Endothelial cell (in vitro differentiated cells): ENCODE measurements around the gene CLIP1. TPM values are rescaled to one million over a fixed set of nuclear protein-coding genes. Genes with fewer than 3 reads are reported as not detected.

Source experiments
- DNase-seq: peaks from one replicate; pipeline ENCODE4 v3.0.0; 2021; ENCODE audit warnings: low spot score
- H3K27ac Mint-ChIP-seq: one replicate; pipeline ENCODE4 v1.8.0; 2021; ENCODE audit warnings: mixed read lengths, inconsistent platforms; ENCODE audit not compliant: unreplicated experiment
- H3K27me3 Mint-ChIP-seq: one replicate; pipeline ENCODE4 v1.8.0; 2021; ENCODE audit warnings: mild to moderate bottlenecking, moderate library complexity, mixed read lengths, inconsistent platforms; ENCODE audit not compliant: unreplicated experiment
- H3K36me3 Mint-ChIP-seq: one replicate; pipeline ENCODE4 v1.8.0; 2021; ENCODE audit warnings: mild to moderate bottlenecking, low read depth, mixed read lengths, inconsistent platforms; ENCODE audit not compliant: unreplicated experiment
- H3K4me1 Mint-ChIP-seq: one replicate; pipeline ENCODE4 v1.8.0; 2021; ENCODE audit warnings: mild to moderate bottlenecking, mixed read lengths, inconsistent platforms; ENCODE audit not compliant: unreplicated experiment
- H3K4me3 Mint-ChIP-seq: one replicate; pipeline ENCODE4 v1.8.0; 2021; ENCODE audit warnings: mild to moderate bottlenecking, mixed read lengths, inconsistent platforms; ENCODE audit not compliant: unreplicated experiment
- H3K9me3 Mint-ChIP-seq: one replicate; pipeline ENCODE4 v1.8.0; 2021; ENCODE audit warnings: mixed read lengths, inconsistent platforms; ENCODE audit not compliant: unreplicated experiment
- CTCF ChIP-seq: fragments of 200-600 bp; sonication (generic); IDR thresholded peaks from one replicate; pipeline ENCODE4 v1.5.0; 2021; ENCODE audit warnings: antibody characterized with exemption; ENCODE audit not compliant: unreplicated experiment
- total RNA-seq: library from RNA; stranded (reverse); fragmentation: NEBNext Ultra II Directional; extraction: Animal tissue kit (Norgen Biotek cat#: 25700); gene quantifications from one replicate; pipeline ENCODE4 v1.2.1, GENCODE V29; 2021; ENCODE audit not compliant: unreplicated experiment

CLIP1 gene
- total RNA-seq, 1 donor from 2014 or later, result 57.7 TPM

DNA sequence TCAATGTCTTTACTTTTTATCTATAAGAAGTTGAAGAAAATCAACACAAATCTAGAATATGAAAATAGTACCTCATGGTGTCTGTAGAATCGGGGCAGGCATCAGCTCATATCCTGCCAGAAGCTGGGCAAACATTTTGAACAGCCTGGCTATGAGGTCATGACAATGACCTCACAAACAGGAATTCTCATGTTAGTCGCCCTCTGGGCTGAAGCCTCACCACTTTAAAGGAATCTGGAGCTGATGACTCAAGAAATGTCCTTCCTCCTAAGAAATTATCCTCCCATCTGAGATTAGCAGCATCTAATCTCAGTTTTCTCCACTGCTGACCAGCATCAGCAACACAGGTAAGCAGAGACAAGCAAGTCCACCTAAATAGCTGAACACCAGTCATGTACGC lies 27.1 kb downstream of the CLIP1 start:
- H3K27me3 Mint-ChIP-seq, result no peaks in the 10 kb centered on the region
- DNase-seq, result no peak
- H3K4me1 Mint-ChIP-seq, result peaks cover 10% of the 10 kb centered on the region
- no peak overlapping the region for H3K4me3 Mint-ChIP-seq
- H3K27ac Mint-ChIP-seq, result peak overlapping the region; percentile 28
- no peaks in the 10 kb centered on the region for H3K36me3 Mint-ChIP-seq
- H3K9me3 Mint-ChIP-seq, result no peaks in the 10 kb centered on the region
- no peak for TF ChIP-seq CTCF

GRCh38 chr12:122394626-122395194 lies 27.8 kb downstream of the CLIP1 start:
- no peaks in the 10 kb centered on the region for H3K36me3 Mint-ChIP-seq
- no peaks in the 10 kb centered on the region for H3K27me3 Mint-ChIP-seq
- no peak for TF ChIP-seq CTCF
- H3K4me3 Mint-ChIP-seq, result no peak overlapping the region
- H3K9me3 Mint-ChIP-seq, result no peaks in the 10 kb centered on the region
- no peak for DNase-seq
- H3K27ac Mint-ChIP-seq, result peak overlapping the region; percentile 28
- H3K4me1 Mint-ChIP-seq, result peaks cover 4% of the 10 kb centered on the region

- TF ChIP-seq CTCF, result no peak
- Mint-ChIP-seq H3K27ac (no peak overlapping the region), H3K4me1 (no peaks in the 10 kb centered on the region), H3K9me3 (no peaks in the 10 kb centered on the region), H3K4me3 (no peak overlapping the region), H3K36me3 (no peaks in the 10 kb centered on the region), H3K27me3 (no peaks in the 10 kb centered on the region)
- DNase-seq, result no peak
These were observed 28.7 kb downstream of the CLIP1 start for GRCh38 chr12:122393817-122394216.

- no peak overlapping the region for H3K4me3 Mint-ChIP-seq
- DNase-seq, result no peak
- H3K4me1 Mint-ChIP-seq, result no peaks in the 10 kb centered on the region
- no peak overlapping the region for H3K27ac Mint-ChIP-seq
- no peaks in the 10 kb centered on the region for H3K27me3 Mint-ChIP-seq
- H3K9me3 Mint-ChIP-seq, result no peaks in the 10 kb centered on the region
- no peak for TF ChIP-seq CTCF
- no peaks in the 10 kb centered on the region for H3K36me3 Mint-ChIP-seq
These were observed 30.1 kb downstream of the CLIP1 start for GRCh38 chr12:122392411-122392810.

DNA sequence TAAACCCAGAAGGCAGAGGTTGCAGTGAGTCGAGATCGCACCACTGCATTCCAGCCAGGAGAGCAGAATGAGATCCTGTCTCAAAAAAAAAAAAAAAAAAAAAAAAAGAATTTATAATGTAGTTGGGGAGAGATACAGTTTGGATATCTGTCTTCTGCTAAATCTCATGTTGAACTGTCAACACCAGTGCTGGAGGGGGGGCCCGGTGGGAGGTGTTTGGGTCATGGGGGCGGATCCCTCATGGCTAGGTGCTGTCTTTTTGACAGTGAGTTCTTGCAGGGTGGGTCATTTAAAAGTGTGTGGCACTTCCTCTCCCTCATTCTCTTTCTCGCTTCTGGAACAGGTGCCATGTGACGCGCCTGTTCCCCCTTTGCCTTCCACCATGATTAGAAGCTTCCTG lies 32.8 kb downstream of the CLIP1 start:
- Mint-ChIP-seq H3K36me3 (no peaks in the 10 kb centered on the region), H3K4me1 (peaks cover 8% of the 10 kb centered on the region), H3K9me3 (no peaks in the 10 kb centered on the region), H3K27me3 (no peaks in the 10 kb centered on the region), H3K27ac (no peak overlapping the region), H3K4me3 (no peak overlapping the region)
- no peak for DNase-seq
- TF ChIP-seq CTCF, result no peak
